ENCODE data around the gene PRCC.
A peak's percentile ranks its signal among the peaks of the same experiment; 100 is the strongest.

PRCC gene

GRCh38 chr1:156809711-156810366 lies 42.5 kb downstream of the PRCC start:
- TF ChIP-seq CTCF (IDR thresholded peaks at IDR 0.05; ENCODE audit: low read depth, low read length): no peak
- H3K4me3 ChIP-seq (ENCODE audit: low read depth, low read length): no peak overlapping the region; the same call in 1 of the 2 replicates
- DNase-seq: peak; percentile 81
- peaks cover 72% of the 10 kb centered on the region for H3K36me3 ChIP-seq
- peak overlapping the region; percentile 66 for H3K27ac ChIP-seq
- H3K27me3 ChIP-seq (ENCODE audit: insufficient read depth, low read depth, severe bottlenecking): no peaks in the 10 kb centered on the region
- H3K9me3 ChIP-seq (ENCODE audit: severe bottlenecking): no peaks in the 10 kb centered on the region

GRCh38 chr1:156811168-156811567 lies 43.8 kb downstream of the PRCC start:
- H3K4me3 ChIP-seq (ENCODE audit: low read depth, low read length): no peak overlapping the region
- H3K27ac ChIP-seq: peak overlapping the region; percentile 66
- H3K36me3 ChIP-seq: peaks cover 59% of the 10 kb centered on the region
- no peak for DNase-seq
- no peaks in the 10 kb centered on the region for H3K27me3 ChIP-seq (ENCODE audit: insufficient read depth, low read depth, severe bottlenecking)
- no peak for TF ChIP-seq CTCF (IDR thresholded peaks at IDR 0.05; ENCODE audit: low read depth, low read length)
- no peaks in the 10 kb centered on the region for H3K9me3 ChIP-seq (ENCODE audit: severe bottlenecking)

GRCh38 chr1:156812293-156812990 lies 45.1 kb downstream of the PRCC start:
- TF ChIP-seq CTCF (IDR thresholded peaks at IDR 0.05; ENCODE audit: low read depth, low read length): no peak
- Histone ChIP-seq H3K27ac (peak overlapping the region; percentile 95), H3K4me3 (ENCODE audit: low read depth, low read length) (peak overlapping the region; percentile 65), H3K27me3 (ENCODE audit: insufficient read depth, low read depth, severe bottlenecking) (no peaks in the 10 kb centered on the region), H3K9me3 (ENCODE audit: severe bottlenecking) (no peaks in the 10 kb centered on the region), H3K36me3 (peaks cover 48% of the 10 kb centered on the region)
- DNase-seq: no peak

- no peak for TF ChIP-seq CTCF (IDR thresholded peaks at IDR 0.05; ENCODE audit: low read depth, low read length)
- Histone ChIP-seq H3K27me3 (ENCODE audit: insufficient read depth, low read depth, severe bottlenecking) (no peaks in the 10 kb centered on the region), H3K27ac (peak overlapping the region; percentile 95), H3K9me3 (ENCODE audit: severe bottlenecking) (no peaks in the 10 kb centered on the region), H3K4me3 (ENCODE audit: low read depth, low read length) (peak overlapping the region; percentile 65), H3K36me3 (peaks cover 40% of the 10 kb centered on the region)
- DNase-seq: no peak
These were observed 46.0 kb downstream of the PRCC start for GRCh38 chr1:156813298-156813697.

- TF ChIP-seq CTCF (IDR thresholded peaks at IDR 0.05; ENCODE audit: low read depth, low read length): peak; percentile 98
- DNase-seq: peak; percentile 99
- Histone ChIP-seq H3K4me3 (ENCODE audit: low read depth, low read length) (peak overlapping the region; percentile 65), H3K36me3 (peaks cover 33% of the 10 kb centered on the region), H3K27me3 (ENCODE audit: insufficient read depth, low read depth, severe bottlenecking) (no peaks in the 10 kb centered on the region), H3K9me3 (ENCODE audit: severe bottlenecking) (no peaks in the 10 kb centered on the region), H3K27ac (peak overlapping the region; percentile 95)
These were observed 46.6 kb downstream of the PRCC start for GRCh38 chr1:156813750-156814570.

Measured in WERI-Rb-1 (cell line).